NCI-H2029 treated with DMSO at 0.1 percent for 48 hours (cell line): ENCODE measurements around the gene CHAF1A.
A peak's percentile ranks its signal among the peaks of the same experiment; 100 is the strongest.

ENCODE experiments used
- DNase-seq: peaks from one replicate; lab custom pipeline; 2025; lab: John Stamatoyannopoulos, UW

CHAF1A gene

DNA sequence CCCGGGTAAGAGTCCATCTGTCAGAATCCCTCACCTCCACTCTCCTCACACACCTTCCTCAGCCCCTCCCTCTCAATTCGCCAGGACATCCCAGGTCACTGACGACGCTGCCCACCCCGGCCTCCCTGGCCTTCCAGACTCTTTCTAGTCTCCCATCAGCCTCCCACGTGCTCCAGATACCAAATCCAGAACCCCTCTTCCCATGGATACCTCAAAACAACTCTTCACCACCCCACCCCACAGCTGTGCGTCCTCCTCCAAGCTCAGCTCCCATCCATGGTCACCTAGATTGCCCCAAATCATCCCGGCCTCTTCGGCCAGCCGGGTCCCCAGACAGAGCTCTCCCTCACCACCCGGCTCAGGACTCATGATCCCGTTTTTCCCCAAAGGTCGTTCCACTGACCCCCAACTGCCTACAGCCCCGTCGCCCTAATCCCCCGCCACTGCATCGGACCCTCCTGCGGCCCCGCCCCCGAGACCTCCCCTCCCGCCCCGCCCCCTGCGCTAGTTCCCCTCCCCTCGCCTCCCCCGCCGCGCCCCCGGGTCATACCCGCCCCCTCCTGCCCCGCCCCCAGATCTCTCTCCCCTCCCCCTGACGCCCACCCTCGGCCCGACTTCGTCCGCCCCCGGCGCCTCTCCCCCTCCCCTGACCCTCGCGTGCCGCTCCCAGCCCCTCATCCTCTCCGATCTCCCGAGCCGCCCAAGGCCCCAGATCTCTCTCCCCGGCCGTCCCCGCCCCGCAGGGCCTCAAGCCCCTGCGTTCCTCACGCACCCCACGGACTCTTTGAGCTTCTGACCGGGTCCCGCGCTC, 54.6 kb downstream of the CHAF1A start:
- no peak for DNase-seq

DNA sequence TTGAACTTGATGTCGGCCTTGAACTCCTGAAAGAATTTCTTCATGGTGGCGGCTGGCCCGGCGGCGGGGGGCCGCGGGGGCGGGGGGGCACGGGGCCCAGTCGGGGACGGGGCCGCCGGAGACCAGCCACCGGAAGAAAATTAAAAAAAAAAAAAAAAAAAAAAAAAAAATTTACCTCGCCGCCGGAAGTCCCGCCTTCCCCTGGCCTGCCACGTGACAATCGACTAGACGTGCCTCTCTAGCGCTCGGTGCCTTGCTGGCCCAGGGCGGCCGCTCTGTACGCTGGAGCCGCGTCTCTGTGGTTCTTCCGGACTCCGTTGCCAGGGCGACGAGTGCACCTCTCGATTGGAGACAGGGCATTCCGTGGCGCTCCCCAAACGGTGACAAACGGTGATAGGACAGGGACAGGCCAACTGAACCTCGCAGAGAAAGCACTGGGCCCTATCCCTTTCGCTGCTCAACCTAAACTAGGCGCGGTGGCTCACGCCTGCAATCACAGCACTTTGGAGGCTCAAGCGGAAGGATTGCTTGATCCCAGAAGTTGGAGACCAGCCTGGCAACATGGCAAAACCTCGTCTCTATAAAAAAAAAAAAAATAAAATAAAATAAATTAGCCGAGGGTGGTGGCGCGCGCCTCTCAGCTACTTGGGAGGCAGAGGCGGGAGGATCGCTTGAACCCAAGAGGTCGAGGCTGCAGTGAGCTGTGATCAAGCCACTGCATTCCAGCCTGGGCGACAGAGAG, 55.4 kb downstream of the CHAF1A start, which contains the start of gene UBXN6:
TSS of gene UBXN6 (minus strand) at position 141 of the 742 bp plus-strand sequence. CDS start at position 44, 97 bp downstream.
- DNase-seq = peak; percentile 88

DNA sequence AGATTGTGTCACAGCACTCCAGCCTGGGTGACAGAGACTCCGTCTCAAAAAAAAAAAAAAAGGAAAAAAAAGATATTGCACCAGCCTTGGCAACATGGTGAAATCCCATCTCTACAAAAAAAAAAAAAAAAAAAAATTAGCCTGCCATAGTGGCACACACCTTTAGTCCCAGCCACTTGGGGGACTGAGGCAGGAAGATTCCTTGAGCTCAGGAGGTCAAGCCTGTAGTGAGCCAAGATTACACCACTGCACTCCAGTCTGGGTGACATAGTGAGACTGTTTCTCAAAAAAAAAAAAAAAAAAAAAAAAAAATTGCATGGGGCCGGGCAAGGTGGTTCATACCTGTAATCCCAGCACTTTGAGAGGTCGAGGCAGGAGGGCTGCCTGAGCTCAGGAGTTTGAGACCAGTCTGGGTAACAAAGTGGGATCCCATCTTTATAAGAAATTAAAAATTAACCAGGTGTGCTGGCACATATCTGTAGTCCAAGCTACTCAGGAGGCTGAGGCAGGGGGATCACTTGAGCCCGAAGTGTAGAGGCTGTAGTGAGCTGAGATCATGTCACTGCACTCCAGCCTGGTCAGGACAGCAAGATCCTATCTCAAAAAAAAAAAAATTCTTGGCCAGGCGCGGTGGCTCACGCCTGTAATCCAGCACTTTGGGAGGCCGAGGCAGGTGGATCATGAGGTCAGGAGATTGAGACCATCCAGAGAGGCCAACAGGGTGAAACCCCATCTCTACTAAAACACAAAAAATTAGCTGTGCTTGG, 62.6 kb downstream of the CHAF1A start:
- no peak for DNase-seq

DNA sequence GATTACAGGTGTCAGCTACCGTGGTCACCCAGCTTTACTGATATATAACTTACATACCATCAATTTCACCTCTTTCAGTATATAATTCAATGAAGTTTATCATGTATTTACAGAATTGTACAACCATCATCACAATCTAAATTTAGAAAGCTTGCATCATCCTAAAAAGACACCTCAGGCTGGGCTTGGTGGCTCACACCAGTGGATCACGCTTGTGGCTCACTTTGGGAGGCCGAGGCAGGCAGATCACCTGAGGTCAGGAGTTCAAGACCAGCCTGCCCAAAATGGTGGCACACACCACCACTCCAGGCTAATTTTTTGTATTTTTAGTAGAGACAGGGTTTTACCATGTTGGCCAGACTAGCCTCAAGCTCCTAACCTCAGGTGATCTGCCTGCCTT, 65.4 kb downstream of the CHAF1A start:
- no peak for DNase-seq

DNA sequence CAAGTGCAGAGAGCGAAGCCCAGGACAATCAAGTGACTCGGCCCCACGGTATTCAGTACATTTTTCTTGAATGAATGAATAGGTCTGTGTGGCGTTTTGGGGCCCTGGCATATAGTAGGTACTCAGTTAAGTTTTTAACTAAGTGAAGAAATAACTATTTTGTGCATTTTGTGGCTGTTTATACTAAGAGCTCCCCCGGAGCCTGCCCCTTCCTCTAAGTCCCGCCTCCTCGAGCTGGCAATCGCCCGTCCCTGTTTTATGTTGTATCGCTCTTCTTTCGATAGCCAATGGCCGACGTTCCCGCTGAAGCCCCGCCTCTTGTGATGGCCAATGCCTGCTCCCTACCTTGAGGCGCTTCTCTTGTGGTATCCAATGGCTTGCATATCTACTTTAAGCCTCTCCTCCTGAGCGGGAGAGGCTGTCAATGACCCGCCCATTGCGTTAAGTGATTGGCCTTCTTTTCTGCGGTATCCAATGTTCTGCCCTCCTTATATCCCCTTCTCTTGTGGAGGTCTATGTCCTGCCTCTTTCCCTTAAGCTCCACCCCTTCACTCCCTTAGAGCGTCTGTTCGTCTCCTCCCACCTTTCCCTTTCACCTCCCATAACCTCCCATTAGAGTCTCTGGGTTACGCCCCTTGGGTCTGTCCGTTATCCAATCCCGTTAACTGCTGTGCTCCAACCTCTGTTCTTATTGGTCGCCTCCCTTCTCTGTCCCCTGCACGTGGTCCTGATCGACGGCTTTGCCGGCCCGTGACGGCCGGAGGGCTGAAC, 69.1 kb downstream of the CHAF1A start:
- DNase-seq = peak; percentile 100

DNA sequence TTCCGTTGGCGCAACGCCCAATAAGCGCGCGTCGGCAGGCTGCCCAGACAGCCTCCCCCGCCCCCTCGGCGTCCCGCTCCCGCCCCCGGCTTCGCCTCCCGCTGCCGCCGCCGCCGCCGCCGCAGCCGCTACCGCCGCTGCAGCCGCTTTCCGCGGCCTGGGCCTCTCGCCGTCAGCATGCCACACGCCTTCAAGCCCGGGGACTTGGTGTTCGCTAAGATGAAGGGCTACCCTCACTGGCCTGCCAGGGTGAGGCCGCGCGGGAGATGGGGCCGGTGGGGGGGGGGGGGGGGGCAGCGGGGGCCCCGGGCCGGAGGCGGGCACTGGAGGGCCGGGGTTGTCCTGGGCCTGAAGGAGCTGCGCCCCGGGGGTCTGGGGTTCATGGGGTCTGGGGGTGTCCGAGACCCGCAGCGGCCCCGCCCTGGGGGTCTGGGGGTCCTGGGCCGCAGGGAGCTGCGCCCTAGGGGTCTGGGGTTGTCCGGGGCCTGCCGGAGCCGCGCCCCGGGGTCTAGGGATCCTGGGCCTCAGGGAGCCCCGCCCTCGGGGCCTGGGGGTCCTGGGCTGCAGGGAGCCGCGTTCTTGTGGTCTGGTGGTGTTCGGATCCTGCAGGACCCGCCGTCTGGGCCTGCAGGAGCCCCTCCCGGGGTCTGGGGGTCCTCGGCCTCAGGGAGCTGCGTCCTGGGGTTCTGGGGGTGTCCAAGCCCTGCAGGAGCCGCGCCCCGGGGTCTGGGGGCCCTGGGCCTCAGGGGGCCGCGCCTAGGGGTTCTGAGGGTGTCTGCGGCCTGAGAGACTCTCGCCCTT, 69.9 kb downstream of the CHAF1A start, which contains the start of gene HDGFL2:
TSS of gene HDGFL2 (plus strand) at position 124 of the 801 bp plus-strand sequence. CDS start at position 178, 54 bp downstream.
- no peak for DNase-seq

DNA sequence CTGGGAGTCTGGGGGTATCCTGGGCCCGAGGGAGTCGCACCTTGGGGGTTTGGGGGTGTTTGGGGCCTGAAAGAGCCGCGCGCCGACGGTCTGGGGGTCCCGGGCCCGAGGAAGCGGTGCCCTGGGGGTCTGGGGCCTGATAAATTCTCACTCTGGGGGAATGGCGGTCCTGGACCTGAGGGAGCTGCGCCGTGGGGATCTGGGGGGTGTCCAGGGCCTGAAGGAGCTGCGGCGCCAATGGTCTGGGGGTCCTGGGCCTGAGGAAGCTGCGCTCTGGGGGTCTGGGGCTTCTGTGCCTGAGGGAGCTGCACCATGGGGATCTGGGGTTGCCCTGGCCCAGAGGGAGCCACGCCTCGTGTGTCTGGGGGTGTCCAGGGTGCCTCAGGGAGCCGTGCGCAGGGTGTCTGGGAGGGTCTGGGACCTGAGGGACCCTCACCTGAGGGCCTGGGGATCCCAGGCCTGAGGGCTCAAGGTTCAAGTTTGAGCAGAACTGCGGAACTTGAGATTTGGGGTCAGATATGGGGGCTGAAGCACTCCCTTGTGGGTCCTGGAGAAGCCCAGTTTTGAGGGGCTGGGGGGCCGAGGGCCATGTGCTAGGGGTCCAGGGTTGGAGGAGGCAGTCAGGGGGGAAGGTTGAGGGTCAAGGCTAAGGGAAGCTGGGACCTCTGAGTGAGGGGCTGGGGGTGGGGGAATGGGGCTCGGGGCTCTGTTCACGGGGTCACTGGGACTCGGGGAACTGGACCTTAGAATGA, 70.7 kb downstream of the CHAF1A start:
- no peak for DNase-seq

DNA sequence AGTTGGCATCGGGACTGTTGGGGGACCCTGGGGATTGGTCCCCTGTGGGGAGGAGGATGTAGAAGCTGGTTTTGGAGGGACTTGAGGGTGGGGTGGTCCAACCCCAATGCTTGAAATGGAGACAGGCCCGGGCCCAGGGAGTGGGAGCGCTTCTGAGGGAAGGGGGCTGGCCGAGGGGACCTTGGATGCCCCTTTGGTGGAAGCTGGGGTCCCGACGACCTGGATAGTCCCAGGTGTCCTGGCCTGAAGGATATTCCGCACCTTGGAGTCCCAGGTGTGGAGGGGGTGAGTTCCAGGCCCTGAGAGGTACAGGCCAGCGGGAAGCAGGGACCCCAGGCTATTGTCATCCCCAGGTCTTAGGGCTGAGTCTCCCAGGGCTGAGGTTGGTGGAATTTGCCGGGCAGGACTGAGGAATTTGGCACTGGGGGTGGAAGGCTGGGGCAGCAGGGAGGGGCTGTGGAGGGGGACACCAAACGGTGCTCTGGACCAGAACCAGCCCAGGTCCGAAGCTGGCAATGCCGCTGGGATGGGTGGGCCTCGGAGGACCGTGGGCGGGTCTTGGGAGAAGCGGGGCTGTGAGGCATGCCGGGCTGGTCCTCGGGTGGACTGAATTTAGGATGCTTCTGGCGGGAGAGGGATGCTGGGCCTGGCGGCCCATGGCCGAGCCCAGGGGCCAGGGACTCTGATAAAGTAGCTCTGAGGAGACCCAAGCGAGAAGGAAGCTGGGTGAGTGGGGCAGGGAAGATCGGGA, 71.5 kb downstream of the CHAF1A start:
- no peak for DNase-seq

DNA sequence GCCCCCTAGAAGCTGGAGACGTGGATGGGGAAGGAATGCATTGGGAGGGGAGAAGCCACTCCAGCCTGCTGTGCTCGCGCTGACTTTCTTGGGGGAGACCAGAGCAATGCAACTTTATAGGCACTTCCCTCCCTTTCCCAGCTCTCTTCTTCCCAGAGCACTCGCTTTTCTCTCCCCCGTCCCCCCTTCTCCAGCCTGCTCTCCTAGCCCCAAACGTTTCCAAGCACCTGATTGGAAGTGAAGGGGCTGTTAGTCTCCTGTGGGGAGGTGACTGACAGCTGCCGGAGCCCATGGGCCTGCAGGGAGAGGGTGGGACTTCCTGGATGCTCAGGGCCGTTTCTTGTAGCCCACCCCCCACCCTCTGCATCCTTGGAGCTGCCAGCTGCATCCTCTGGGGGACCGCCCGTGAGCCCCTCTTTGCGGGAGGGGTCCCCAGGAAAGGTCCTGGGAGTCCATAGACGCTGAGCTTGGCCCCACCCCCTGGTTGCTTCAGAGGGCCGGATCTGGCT, 72.1 kb downstream of the CHAF1A start:
- DNase-seq = no peak

DNA sequence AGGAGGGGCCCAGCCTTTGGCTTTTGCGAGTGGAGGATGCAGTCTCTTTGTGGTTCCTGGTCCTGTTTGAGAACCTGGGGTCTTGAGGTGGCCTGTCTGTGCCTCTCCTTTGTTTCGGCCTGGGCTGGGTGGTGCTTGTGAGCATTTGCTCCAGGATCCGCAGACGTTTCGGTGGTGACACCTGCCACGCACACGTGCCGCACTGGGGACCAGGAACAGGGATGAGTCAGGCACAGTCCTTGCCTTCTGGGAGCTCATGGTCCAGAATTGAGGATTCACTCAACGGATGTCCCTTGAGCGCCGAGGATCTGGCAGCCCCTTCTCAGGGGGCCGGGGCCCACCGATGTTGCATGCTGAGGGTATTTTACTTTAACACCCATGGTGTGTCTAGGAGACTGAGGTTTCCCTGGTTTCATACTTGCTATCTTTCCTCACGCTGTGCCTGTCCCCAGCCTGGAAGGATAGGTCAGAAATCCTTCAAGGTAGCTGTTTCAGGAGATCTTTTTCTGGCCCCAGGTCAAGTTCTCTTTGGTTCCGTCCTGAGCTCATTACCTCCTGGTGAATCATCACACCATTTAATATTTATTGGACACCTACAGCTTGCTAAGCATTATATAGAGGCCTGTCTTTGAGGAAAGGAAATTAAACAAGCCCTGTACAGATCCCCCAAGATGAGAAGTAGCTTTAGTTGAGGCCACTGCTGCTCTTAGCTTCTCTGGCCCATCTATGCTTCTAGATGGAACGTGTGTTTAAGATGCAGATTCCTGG, 74.8 kb downstream of the CHAF1A start:
- no peak for DNase-seq

DNA sequence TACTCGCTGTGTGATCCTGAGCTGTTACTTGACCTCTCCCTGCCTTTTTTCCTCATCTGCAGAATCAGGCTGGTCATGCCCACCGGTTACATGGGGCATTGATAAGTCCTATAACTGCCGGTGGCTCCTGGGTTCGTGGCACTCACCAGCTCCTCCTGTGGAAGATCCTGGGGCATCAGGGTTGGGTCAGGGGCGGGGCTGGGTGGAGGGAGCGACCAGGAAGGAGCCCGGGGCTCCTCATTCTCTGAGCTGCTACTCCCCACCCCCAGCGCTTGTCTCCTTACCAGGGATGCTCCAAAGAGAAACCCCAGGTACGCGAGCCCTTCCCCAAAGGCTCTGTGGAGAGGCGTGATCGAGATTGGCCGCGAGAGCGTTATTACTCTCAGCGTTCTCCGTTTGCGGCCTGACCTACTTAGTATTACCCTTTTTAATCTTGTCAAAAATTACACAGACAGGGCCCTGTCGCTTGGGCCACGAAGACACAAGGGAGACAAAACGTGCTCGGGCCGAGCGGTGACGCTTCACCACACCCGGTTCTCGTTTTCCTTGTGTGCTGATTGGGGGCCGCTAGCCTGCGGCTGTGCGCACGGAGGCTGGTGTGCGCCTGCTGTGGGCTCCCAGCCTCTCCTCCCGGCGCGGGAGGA, 80.4 kb downstream of the CHAF1A start:
- DNase-seq = no peak

DNA sequence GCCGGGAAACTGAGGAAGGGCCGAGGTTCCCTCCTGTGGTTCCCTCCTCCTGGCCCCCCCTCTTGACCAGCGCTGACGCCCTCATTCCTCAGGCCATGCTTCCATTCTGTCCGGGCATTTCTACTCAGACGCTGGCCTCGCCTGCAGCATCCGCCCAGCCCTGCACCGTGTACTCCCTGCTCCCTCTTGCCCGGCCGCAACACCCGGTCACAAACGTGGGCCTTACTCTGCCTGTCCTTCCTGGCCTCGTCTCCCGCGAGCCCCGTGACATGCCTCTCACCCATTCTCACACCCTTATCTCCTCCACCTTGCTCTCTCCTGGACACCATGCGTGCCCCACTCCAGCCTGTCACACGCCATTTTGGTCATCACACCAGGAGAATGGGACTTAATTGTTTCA, 80.9 kb downstream of the CHAF1A start:
- DNase-seq = no peak

DNA sequence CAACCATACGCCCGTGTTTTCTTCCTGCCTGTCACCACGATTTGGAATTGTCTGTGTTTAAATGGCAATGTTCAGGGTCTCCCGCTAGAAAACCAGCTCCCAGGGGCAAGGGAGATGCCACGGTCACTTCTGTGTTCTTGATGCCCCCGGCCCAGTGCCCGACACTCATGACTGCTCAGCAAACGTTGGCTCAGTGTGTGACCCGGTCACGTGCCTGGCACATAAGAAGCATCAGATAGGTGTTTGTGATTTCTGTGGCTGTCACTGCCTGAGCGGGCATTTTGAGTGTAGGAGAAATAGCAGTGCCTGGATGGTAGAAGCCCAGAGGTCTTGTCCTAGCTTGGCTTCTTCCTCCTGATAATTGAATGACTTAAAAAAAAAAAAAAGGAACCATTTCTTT, 85.1 kb downstream of the CHAF1A start:
- DNase-seq = no peak

DNA sequence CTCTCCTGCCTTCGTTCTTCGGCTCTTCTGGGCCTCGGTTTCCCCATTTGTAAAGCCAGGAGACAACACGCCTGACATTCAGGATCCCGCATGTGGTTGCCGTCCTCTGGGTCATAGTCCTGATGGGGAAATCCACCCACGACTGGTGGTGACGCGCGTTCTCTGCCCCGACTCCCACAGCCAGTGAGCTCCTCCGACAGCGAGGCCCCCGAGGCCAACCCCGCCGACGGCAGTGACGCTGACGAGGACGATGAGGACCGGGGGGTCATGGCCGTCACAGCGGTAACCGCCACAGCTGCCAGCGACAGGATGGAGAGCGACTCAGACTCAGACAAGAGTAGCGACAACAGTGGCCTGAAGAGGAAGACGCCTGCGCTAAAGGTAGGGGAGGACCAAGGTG, 86.1 kb downstream of the CHAF1A start:
- DNase-seq = no peak

DNA sequence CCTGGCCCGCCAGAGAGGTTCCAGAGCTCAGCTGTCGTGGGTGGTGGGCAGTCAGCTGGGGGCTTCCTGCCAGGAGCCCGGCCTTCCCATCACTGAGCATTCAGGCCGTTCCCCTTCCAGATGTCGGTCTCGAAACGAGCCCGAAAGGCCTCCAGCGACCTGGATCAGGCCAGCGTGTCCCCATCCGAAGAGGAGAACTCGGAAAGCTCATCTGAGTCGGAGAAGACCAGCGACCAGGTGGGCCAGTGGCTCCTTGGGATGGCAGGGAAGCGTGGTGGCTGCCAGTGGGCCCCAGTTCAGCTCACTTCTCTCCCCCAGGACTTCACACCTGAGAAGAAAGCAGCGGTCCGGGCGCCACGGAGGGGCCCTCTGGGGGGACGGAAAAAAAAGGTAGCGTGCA, 89.0 kb downstream of the CHAF1A start:
- no peak for DNase-seq

DNA sequence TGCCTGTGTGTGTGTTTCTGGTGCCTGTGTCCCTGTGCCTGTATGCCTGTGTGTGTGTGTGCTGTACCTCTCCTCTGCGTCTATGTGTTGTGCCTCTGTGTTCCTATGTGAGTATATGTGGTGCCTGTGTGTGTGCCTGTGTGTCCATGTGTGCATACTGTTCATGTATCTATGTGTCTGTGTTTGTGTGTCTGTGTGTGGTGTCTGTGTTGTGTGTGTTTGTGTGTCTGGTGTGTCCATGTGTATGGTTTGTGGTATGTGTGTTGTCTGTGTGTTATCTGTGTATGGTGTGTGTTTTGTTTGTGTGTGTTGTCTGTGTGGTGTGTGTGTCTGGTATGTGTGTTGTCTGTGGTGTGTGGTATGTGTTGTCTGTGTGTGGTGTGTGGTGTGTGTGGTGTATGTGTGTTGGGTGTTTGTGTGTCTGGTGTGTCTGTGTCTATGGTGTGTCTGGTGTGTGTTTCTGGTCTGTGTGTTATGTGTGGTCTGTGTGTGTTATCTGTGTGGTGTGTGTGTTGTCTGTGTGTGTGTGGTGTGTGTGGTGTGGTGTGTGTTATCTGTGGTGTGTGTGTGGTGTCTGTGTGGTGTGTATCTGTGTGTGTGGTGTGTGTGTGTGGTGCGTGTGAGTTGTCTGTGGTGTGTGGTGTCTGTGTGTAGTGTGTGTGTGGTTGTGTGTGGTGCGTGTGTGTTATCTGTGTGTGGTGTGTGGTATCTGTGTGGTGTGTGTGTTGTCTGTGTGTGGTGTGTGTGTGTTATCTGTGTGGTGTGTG, 90.1 kb downstream of the CHAF1A start:
- no peak for DNase-seq
